Breast epithelium (tissue), 3 donors: ENCODE results near the gene UTP14A.

Source experiments
- POLR2A ChIP-seq: fragments of 450-650 bp; IDR thresholded peaks from one replicate; pipeline ENCODE4 v1.6.1; 2016; ENCODE audit warnings: antibody characterized with exemption, mild to moderate bottlenecking, moderate library complexity
- POLR2AphosphoS5 ChIP-seq, 3 donors: sonication (generic); formaldehyde crosslinking; IDR thresholded peaks; one replicate each; pipeline ENCODE4 v1.6.1; 2017; ENCODE audit warnings: antibody characterized with exemption in 3 of 3
- TF ChIP-seq, protein P1 (sequence below), 3 donors: fragments of 450-650 bp; IDR thresholded peaks; one replicate each; pipeline ENCODE4 v1.5.1; 2016 to 2017; ENCODE audit warnings: antibody characterized with exemption in 3 of 3, mild to moderate bottlenecking in 3 of 3, moderate library complexity in 3 of 3

- TF ChIP-seq, protein P1, sequence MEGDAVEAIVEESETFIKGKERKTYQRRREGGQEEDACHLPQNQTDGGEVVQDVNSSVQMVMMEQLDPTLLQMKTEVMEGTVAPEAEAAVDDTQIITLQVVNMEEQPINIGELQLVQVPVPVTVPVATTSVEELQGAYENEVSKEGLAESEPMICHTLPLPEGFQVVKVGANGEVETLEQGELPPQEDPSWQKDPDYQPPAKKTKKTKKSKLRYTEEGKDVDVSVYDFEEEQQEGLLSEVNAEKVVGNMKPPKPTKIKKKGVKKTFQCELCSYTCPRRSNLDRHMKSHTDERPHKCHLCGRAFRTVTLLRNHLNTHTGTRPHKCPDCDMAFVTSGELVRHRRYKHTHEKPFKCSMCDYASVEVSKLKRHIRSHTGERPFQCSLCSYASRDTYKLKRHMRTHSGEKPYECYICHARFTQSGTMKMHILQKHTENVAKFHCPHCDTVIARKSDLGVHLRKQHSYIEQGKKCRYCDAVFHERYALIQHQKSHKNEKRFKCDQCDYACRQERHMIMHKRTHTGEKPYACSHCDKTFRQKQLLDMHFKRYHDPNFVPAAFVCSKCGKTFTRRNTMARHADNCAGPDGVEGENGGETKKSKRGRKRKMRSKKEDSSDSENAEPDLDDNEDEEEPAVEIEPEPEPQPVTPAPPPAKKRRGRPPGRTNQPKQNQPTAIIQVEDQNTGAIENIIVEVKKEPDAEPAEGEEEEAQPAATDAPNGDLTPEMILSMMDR (IDR thresholded peaks at IDR 0.05): no peak
- no peak for TF ChIP-seq POLR2A
- TF ChIP-seq POLR2AphosphoS5 (IDR thresholded peaks at IDR 0.05): peak; percentile 50 to 73 (median 66)
Measured at GRCh38 chrX:129905787-129906580, at the start of gene UTP14A.
